Hepatocyte (in vitro differentiated cells): ENCODE results near the gene ADH5.

Source experiments
- CTCF ChIP-seq: fragments of 200-600 bp; sonication (generic); IDR thresholded peaks from 2 replicates; pipeline ENCODE4 v1.5.1; 2016; ENCODE audit warnings: antibody characterized with exemption, mild to moderate bottlenecking; ENCODE audit not compliant: poor library complexity
- EZH2phosphoT487 ChIP-seq: fragments of 200-600 bp; sonication (generic); IDR thresholded peaks from one replicate; pipeline ENCODE4 v1.6.1; 2018; ENCODE audit warnings: antibody characterized with exemption, mild to moderate bottlenecking, low read depth, moderate library complexity; ENCODE audit not compliant: unreplicated experiment, severe bottlenecking

- TF ChIP-seq CTCF (no peak), EZH2phosphoT487 (no peak)
Measured at GRCh38 chr4:99102634-99103033, 14.0 kb upstream of the ADH5 start.
